C4-2B (cell line): ENCODE results near the gene LRRTM2.

Source experiments
- CTCF ChIP-seq: fragments of 450-650 bp; conservative IDR thresholded peaks from 2 replicates; pipeline ENCODE4 v1.5.1; 2017; ENCODE audit warnings: mild to moderate bottlenecking
- ZFX ChIP-seq: fragments of 450-650 bp; IDR thresholded peaks from 2 replicates; pipeline ENCODE4 v1.6.1; 2017

GRCh38 chr5:138895918-138896317 lies 20.8 kb upstream of the LRRTM2 start:
- TF ChIP-seq CTCF (no peak), ZFX (no peak)
